ENCODE results near the gene MVD.

The MVD gene

GRCh38 chr16:88655733-88656281 lies 7.1 kb downstream of the MVD start:
- DNase-seq (ENCODE audit: low read depth in 2 of 2): no peak

- DNase-seq (ENCODE audit: low read depth in 2 of 2): no peak
Observed at GRCh38 chr16:88655053-88655732, 7.7 kb downstream of the MVD start.

- no peak for DNase-seq (ENCODE audit: low read depth in 2 of 2)
Observed at GRCh38 chr16:88654363-88655052, 8.4 kb downstream of the MVD start.

GRCh38 chr16:88653596-88654362 lies 9.1 kb downstream of the MVD start:
- no peak for DNase-seq (ENCODE audit: low read depth in 2 of 2)

GRCh38 chr16:88653101-88653500 lies 9.8 kb downstream of the MVD start:
- DNase-seq (ENCODE audit: low read depth in 2 of 2): no peak

GRCh38 chr16:88652762-88653063 lies 10.2 kb downstream of the MVD start:
- DNase-seq (ENCODE audit: low read depth in 2 of 2): no peak

- no peak for DNase-seq (ENCODE audit: low read depth in 2 of 2)
Observed at GRCh38 chr16:88651989-88652761, 10.7 kb downstream of the MVD start.

- DNase-seq (ENCODE audit: low read depth in 2 of 2): peak; percentile 54 to 84
Observed at GRCh38 chr16:88651276-88651988, 11.5 kb downstream of the MVD start.

- peak; percentile 68 to 81 for DNase-seq (ENCODE audit: low read depth in 2 of 2)
Observed at GRCh38 chr16:88650749-88651275, 12.1 kb downstream of the MVD start, which contains the start of gene CYBA. CYBA (minus strand) TSS chr16:88651053; CDS start chr16:88651013, 40 bp downstream.

- DNase-seq (ENCODE audit: low read depth in 2 of 2): no peak
Observed at GRCh38 chr16:88649924-88650748, 12.8 kb downstream of the MVD start.

GRCh38 chr16:88649195-88649923 lies 13.5 kb downstream of the MVD start:
- no peak for DNase-seq (ENCODE audit: low read depth in 2 of 2)

GRCh38 chr16:88647178-88648070 lies 15.5 kb downstream of the MVD start:
- DNase-seq (ENCODE audit: low read depth in 2 of 2): no peak

GRCh38 chr16:88646345-88647034 lies 16.4 kb downstream of the MVD start:
- DNase-seq (ENCODE audit: low read depth in 2 of 2): no peak

- no peak for DNase-seq (ENCODE audit: low read depth in 2 of 2)
Observed at GRCh38 chr16:88645941-88646340, 16.9 kb downstream of the MVD start.

GRCh38 chr16:88645455-88645854 lies 17.4 kb downstream of the MVD start:
- no peak for DNase-seq (ENCODE audit: low read depth in 2 of 2)

- no peak for DNase-seq (ENCODE audit: low read depth in 2 of 2)
Observed at GRCh38 chr16:88643644-88643932, 19.3 kb downstream of the MVD start.

- DNase-seq (ENCODE audit: low read depth in 2 of 2): no peak
Observed at GRCh38 chr16:88642881-88643643, 19.8 kb downstream of the MVD start.
